Right lobe of liver (tissue), 4 donors: ENCODE results near the gene AXIN2.

ENCODE experiments used
- CTCF ChIP-seq, 4 donors: fragments of 200-600 bp in 3 of 4; fragments of 450-650 bp in 1 of 4; IDR thresholded peaks; one replicate each; pipeline versions ENCODE4 v1.5.1 to v1.8.0; 2016 to 2022; ENCODE audit warnings: antibody characterized with exemption in 4 of 4, mild to moderate bottlenecking in 2 of 4
- POLR2A ChIP-seq: fragments of 450-650 bp; IDR thresholded peaks from one replicate; pipeline ENCODE4 v1.6.1; 2017; ENCODE audit warnings: antibody characterized with exemption, mild to moderate bottlenecking
- donor health status: DM: no; HTN: no; CAD: no.
- donor health status: DM: no; HTN: no; CAD: no.
- donor health status: DM: no; HTN: yes; CAD: no.

DNA sequence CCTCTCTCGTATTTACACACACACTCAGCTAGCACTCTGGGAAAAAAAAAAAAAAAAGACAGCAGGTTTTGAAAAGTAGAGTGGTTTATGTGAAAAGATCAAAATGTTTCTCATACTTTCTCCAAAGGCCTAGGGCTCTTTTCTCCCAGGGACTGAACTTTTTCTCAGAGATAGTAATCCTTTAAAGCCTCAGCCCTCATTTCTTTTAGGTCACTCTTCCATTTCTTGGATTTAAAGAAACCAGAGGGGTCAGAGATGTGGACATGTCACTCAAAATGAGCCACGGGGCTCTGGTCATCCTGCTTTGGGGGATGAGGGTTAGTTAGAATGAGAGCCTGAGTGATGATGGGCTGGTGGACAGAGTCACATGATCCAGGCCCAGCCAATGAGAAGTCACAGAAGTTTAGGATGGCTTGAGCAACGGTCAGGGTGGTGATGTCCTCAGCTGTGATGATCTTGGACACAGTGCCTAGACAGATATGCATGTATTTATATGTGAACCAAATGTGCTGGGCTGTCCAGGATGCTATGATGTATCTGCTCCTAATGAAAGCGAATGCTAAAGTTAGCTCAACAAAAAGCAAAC lies 33.7 kb upstream of the AXIN2 start:
- no peak for TF ChIP-seq CTCF (IDR thresholded peaks at IDR 0.05)
- TF ChIP-seq POLR2A = no peak
